ENCODE results near the gene BAAT.
A peak's percentile ranks its signal among the peaks of the same experiment; 100 is the strongest.

Gene BAAT

GRCh38 chr9:101398068-101398929 lies 13.5 kb upstream of the BAAT start, which contains the start of the genes MRPL50 and ZNF189:
TSS of gene MRPL50 (minus strand) at chr9:101398618. CDS start at chr9:101398592, 26 bp downstream.
TSS of gene ZNF189 (plus strand) at chr9:101398851. CDS start at chr9:101399157, 306 bp downstream.
- DNase-seq, result peak; percentile 91 to 97 (median 95)

GRCh38 chr9:101397746-101398067 lies 12.9 kb upstream of the BAAT start:
- DNase-seq, result no peak

DNA sequence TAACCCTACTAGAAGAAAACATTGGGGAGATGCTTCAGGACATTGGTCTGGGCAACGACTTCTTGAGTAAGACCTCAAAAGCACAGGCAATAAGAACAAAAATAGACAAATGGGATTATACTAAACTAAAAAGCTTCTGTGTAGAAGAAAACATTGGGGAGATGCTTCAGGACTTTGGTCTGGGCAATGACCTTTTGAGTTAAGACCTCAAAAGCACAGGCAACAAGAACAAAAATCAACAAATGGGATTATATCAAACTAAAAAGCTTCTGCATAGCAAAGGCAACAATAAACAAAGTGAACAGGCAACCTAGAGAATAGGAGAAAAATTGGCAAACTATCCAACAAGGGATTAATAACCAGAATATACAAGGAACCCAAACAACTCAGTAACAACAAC lies 9.9 kb upstream of the BAAT start:
- DNase-seq, result no peak

DNA sequence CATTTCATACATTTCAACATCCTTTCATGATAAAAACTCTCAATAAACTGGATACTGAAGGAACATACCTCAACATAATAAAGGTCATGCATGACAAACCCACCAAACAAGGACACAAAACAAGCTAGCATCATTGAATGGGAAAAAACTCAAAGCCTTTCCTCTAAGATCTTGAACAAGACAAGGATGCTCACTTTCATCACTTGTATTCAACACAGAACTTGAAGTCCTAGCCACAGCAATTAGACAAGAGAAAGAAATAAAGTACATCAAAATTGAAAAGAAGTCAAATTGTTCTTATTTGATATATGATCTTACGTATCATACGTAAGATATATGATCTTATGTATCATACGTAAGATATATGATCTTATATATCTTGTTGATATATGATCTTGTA lies 8.3 kb upstream of the BAAT start:
- DNase-seq, result no peak

- DNase-seq, result no peak
Measured at GRCh38 chr9:101388507-101388993, 3.7 kb upstream of the BAAT start.

DNA sequence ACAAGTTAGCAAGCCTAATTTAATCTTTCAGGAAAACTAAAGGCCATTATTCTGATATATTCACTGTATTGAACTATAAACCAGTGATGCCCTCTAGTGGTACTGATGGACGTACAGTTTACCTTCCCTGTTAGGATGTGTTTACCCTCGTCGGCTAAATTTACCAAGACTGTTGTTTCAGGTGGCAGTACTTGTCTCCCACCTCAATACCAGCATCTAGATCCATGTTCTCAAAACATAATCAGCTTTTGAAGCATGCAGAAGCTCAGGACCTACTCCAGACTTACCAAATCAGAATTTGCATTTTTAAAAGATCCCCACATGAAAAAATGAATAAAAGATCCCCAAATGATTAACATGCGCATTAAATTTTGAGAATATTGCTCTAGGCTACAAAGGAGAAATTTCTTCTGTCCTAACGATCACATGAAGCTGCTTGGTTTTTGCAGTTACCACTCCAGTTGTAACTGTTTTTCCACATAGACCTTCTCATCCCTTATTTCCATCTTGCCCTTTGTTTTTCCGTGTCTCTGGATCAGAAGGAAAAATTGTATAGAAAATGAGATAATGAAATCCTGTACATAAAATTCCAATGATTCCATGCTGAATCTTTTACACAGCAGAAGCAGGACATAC lies 3.2 kb upstream of the BAAT start:
- peak in 1 of 6 experiments; percentile 8 for DNase-seq

GRCh38 chr9:101383361-101383760 lies 1.4 kb downstream of the BAAT start:
- DNase-seq, result no peak

GRCh38 chr9:101381833-101382342 lies 2.9 kb downstream of the BAAT start:
- no peak for DNase-seq

- DNase-seq, result no peak
Measured at GRCh38 chr9:101381118-101381517, 3.7 kb downstream of the BAAT start.

GRCh38 chr9:101380295-101380694 lies 4.5 kb downstream of the BAAT start:
- no peak for DNase-seq

- DNase-seq, result no peak
Measured at GRCh38 chr9:101376111-101376848, 8.5 kb downstream of the BAAT start.

- no peak for DNase-seq
Measured at GRCh38 chr9:101375546-101375945, 9.3 kb downstream of the BAAT start.

GRCh38 chr9:101372327-101373118 lies 12.3 kb downstream of the BAAT start:
- DNase-seq, result no peak

DNA sequence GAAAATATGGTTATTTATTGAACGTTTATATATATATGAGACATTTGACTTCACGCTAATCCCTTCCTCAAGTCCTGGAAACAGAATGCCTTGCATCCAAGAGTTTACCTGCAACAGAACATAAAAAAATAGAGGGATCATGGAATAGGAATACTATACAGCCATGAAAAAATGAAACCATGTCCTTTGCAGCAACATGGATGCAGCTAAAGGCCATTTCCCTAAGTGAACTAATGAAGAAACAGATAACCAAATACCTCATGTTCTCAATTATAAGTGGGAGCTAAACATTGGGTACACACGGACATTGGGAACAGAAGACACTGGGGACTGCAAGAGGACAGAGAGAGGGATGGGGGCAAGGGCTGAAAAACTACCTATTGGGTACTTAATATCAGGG lies 13.0 kb downstream of the BAAT start:
- no peak for DNase-seq

DNA sequence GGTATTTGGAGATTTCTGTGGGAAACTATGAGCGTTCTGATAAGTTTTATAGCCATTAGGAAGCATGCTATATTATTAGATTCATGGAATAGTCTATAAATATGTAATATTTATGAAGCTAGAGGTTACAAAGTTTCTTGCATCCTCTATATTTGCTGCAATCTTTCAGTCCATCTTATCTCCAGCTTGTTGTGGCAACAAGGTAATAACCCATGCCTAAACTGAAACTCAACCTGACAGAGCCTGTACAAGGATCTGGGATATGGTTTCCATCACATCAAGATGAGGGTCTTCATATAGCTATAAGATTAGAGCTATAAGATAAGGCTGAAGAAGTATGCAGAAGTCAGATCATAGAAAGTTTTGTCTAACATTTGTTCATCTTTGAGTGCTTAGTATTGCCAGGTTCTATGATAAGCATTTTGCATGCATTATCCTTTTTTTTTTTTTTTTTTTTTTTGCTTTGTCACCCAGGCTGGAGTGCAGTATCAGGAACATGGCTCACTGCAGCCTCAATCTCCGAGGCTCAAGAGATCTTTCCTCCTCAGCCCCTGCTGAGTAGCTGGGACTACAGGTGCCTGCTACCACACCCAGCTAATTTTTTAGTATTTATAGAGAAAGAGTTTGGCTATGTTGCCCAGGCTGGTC lies 14.8 kb downstream of the BAAT start:
- DNase-seq, result no peak

DNA sequence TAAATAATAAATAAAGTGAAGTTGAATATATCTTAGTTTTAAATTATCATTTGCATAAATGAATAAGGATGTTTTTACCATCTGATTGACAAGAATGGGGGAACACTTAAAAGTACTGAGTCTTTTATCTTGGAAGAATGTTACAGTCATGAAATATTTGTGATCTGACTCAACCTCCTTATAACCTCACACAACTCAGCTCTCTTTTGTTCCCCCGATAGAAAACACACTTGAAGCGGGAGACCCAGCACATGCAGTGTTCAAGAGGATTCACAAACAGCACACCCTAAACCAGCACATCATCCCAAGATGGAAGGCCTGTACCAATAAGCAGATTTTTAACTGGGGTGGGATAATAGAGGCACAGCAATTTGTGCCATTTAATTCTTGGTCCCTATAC lies 15.5 kb downstream of the BAAT start:
- no peak for DNase-seq

DNA sequence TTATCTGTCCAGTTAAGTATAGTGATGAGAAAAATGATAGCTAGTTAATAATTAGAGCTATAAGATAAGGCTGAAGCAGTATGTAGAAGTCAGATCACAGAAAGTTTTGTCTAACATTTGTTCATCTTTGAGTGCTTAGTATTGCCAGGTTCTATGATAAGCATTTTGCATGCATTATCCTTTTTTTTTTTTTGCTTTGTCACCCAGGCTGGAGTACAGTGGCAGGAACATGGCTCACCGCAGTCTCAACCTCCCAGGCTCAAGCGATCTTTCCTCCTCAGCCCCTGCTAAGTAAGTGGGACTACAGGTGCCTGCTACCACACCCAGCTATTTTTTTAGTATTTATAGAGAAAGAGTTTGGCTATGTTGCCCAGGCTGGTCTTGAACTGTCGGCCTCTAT lies 17.5 kb downstream of the BAAT start:
- DNase-seq, result no peak

- DNase-seq, result no peak
Measured at GRCh38 chr9:101366038-101366756, 18.6 kb downstream of the BAAT start.

- no peak for DNase-seq
Measured at GRCh38 chr9:101365181-101365580, 19.6 kb downstream of the BAAT start.

DNA sequence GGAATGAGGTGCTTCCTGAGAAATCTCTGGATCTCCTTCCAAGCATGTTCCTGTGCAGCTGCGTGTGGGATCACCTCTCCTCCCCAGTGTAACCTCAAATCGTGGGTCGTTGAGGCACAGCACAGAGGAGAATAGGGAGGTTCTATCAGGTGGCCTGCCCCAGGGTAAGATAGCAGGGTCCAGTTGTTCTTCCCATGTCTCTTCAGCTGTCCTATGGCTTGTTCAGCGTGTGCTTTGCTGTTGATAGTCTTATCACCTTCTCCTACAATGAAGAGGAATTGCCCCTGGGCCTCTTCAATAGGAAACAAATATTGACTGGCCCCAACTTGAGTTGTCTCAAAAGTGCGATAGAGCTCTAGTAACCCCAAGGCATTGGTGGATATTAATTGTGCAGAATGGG lies 22.4 kb downstream of the BAAT start:
- DNase-seq, result no peak

GRCh38 chr9:101360647-101361046 lies 24.2 kb downstream of the BAAT start:
- no peak for DNase-seq
